Kidney epithelial cell (primary cell): ENCODE data around the gene CFAP65. TPM values are rescaled to one million over a fixed set of nuclear protein-coding genes. Genes with fewer than 3 reads are reported as not detected.

Experiments used
- DNase-seq: peaks from one replicate; pipeline ENCODE4 v3.0.0-alpha.2; 2010; ENCODE audit warnings: low read depth
- H3K27me3 ChIP-seq: 2 replicates; pipeline ENCODE4 v1.6.0; 2011; ENCODE audit warnings: low read length; ENCODE audit not compliant: control insufficient read depth, insufficient read depth
- H3K36me3 ChIP-seq: 2 replicates; pipeline ENCODE4 v1.5.1; 2011; ENCODE audit warnings: low read length; ENCODE audit not compliant: control insufficient read depth, insufficient read depth
- H3K4me3 ChIP-seq: 2 replicates; pipeline ENCODE4 v1.5.1; 2011; ENCODE audit warnings: low read depth, mild to moderate bottlenecking, control low read depth, low read length
- CTCF ChIP-seq: IDR thresholded peaks from 2 replicates; pipeline ENCODE4 v1.5.1; 2011; ENCODE audit warnings: mild to moderate bottlenecking, moderate library complexity, low read length, control low read depth, inconsistent platforms; ENCODE audit not compliant: insufficient read depth, poor library complexity, severe bottlenecking
- total RNA-seq: library from RNA; depleted of rRNA; stranded (reverse); fragments of >200 nt; gene quantifications from 2 replicates; pipeline ENCODE4 v1.2.3, GENCODE V29; 2015

Gene CFAP65
- total RNA-seq, 1 donor from 2014 or later, result not detected

- Histone ChIP-seq H3K27me3 (peaks cover 83% of the 10 kb centered on the region), H3K36me3 (no peaks in the 10 kb centered on the region), H3K4me3 (no peak overlapping the region)
- TF ChIP-seq CTCF, result no peak
- DNase-seq, result no peak
Observed at GRCh38 chr2:219058541-219059374, 17.4 kb upstream of the CFAP65 start.

DNA sequence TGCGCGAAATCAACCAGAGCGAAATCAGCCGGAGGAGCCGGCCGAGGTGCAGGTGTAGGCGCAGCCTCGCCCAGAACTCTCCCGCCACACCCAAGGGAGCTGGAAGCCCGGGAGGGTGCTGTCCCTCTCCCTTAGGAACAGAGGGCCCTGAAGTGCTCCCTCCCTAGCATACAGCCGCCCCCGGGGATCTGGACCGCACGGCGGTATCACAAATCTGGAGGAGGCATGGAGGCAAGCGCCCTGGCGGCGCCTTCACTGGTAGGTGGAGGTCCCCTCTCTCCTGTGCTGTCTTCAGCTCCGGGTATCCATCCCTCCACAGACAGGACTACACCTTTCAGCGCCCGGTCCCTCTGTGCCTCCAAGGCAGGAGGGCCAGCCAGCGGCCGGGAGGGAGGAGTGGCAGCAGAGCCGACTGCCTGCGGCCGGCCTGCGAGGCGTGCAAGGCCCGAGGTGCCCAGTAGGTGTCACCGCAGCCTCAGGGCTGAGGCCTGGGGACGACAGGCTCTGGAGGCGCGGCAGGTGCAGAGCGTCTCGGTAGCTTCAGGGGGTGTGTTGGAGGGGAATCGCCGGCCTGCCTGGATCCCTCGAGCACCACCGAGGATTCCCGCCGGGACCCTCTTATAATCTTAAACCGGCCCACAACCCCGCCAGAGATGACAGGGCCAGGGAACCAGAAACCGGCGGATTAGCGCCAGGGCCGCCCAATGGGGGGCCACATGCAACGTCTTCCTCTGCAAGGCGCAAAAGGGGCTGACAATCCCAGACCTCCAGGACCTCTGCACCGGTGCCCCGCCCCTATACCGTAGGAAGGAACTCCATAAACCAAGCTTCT lies 16.6 kb upstream of the CFAP65 start:
- DNase-seq, result no peak
- Histone ChIP-seq H3K27me3 (peaks cover 76% of the 10 kb centered on the region), H3K4me3 (no peak overlapping the region), H3K36me3 (no peaks in the 10 kb centered on the region)
- peak; percentile 88 for TF ChIP-seq CTCF

- Histone ChIP-seq H3K4me3 (no peak overlapping the region), H3K27me3 (peaks cover 77% of the 10 kb centered on the region), H3K36me3 (no peaks in the 10 kb centered on the region)
- TF ChIP-seq CTCF, result no peak
- DNase-seq, result no peak
Observed at GRCh38 chr2:219056896-219057708, 15.8 kb upstream of the CFAP65 start.

DNA sequence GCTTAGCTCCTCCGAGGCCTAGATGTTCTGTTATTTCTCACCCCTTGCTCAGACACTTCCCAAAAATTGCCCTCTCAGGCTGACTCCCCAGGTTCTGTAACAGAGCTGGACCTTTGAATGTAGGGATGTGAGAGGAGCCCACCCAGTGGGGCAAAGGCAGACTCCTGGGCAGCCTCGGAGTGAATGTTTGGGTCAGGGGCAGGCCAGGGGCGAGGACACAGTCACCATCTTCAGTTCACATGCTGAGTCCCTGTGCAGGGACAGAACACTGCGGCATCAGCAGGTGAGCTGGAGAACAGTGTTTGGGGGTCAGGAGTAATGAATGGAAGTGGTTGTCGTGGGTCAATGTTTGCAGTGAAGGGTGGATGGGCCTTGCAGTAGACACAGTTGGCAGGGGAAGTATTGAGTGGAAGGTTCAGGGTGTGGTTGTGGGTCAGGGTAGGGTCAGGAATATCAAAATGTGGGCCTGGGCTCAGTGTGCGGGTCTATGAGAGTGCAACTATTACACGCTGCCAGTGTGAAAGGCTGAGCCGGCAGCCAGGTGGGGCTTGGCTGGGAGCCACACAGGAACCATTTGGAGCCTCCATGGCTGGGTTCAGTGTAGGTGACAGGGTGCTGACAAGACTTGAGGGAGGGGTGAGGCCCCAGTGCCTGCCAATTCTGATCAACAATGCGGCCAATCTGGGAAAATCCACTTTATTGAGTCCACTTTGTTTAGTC lies 15.0 kb upstream of the CFAP65 start:
- H3K36me3 ChIP-seq, result no peaks in the 10 kb centered on the region
- no peak for TF ChIP-seq CTCF
- H3K27me3 ChIP-seq, result peaks cover 74% of the 10 kb centered on the region
- no peak overlapping the region for H3K4me3 ChIP-seq
- no peak for DNase-seq
